CD14-positive monocyte (primary cell): Measurements from ENCODE around the gene TNFRSF11A. TPM values are rescaled to one million over a fixed set of nuclear protein-coding genes. Genes with fewer than 3 reads are reported as not detected.
A peak's percentile ranks its signal among the peaks of the same experiment; 100 is the strongest.

ENCODE experiments used
- DNase-seq, 3 donors: peaks; one replicate each; pipeline ENCODE4 v3.0.0-alpha.2; 2011 to 2022
- H2AFZ ChIP-seq: 2 replicates; pipeline ENCODE4 v1.6.0; 2012; ENCODE audit warnings: mild to moderate bottlenecking, low read depth, low read length, inconsistent platforms; ENCODE audit not compliant: insufficient read depth, poor library complexity, severe bottlenecking
- H3K27ac ChIP-seq, 2 donors: 1 replicate in 1 of 2; 2 replicates in 1 of 2; pipeline ENCODE4 v1.5.1; 2012 to 2013; ENCODE audit warnings: low read length in 2 of 2, control low read depth in 1 of 2, inconsistent platforms in 1 of 2, low read depth in 1 of 2, mild to moderate bottlenecking in 1 of 2
- H3K27me3 ChIP-seq, 2 donors: one replicate each; pipeline versions ENCODE4 v1.6.0 to v1.6.1; 2011 to 2013; ENCODE audit warnings: low read length in 2 of 2; ENCODE audit not compliant: control insufficient read depth in 2 of 2, insufficient read depth in 2 of 2
- H3K36me3 ChIP-seq, 2 donors: replicated peaks in 1 of 2; 1 replicate in 1 of 2; 2 replicates in 1 of 2; pipeline versions ENCODE4 v1.5.1 to v1.6.1; 2012 to 2013; ENCODE audit warnings: low read length in 2 of 2, control low read depth in 1 of 2, inconsistent platforms in 1 of 2, mild to moderate bottlenecking in 1 of 2; ENCODE audit not compliant: insufficient read depth in 2 of 2, control insufficient read depth in 1 of 2
- H3K4me1 ChIP-seq, 2 donors: 1 replicate in 1 of 2; 2 replicates in 1 of 2; pipeline versions ENCODE4 v1.5.1 to v1.6.1; 2012 to 2013; ENCODE audit warnings: low read length in 2 of 2, control low read depth in 1 of 2, inconsistent platforms in 1 of 2, mild to moderate bottlenecking in 1 of 2, moderate library complexity in 1 of 2; ENCODE audit not compliant: insufficient read depth in 2 of 2, control insufficient read depth in 1 of 2
- H3K4me2 ChIP-seq: replicated peaks from 2 replicates; pipeline ENCODE3; 2012; ENCODE audit warnings: low read length, moderate library complexity, mild to moderate bottlenecking; ENCODE audit not compliant: poor library complexity, severe bottlenecking; ENCODE audit errors: extremely low read depth
- H3K4me3 ChIP-seq, 3 experiments: fragments of 200-600 bp in 1 of 3; sonication (generic) in 1 of 3; replicated peaks in 1 of 3; 1 replicate in 2 of 3; 2 replicates in 1 of 3; pipeline ENCODE4 v1.5.1; 2011 to 2013; ENCODE audit warnings: low read length in 3 of 3, mild to moderate bottlenecking in 3 of 3, control low read depth in 2 of 3, low read depth in 2 of 3, inconsistent platforms in 1 of 3, moderate library complexity in 1 of 3
- H3K79me2 ChIP-seq: 2 replicates; pipeline ENCODE4 v1.6.0; 2012; ENCODE audit warnings: mild to moderate bottlenecking, control low read depth, inconsistent platforms, low read length, moderate library complexity; ENCODE audit not compliant: insufficient read depth
- H3K9ac ChIP-seq: 2 replicates; pipeline ENCODE4 v1.6.0; 2017; ENCODE audit warnings: low read length, mild to moderate bottlenecking; ENCODE audit not compliant: insufficient read depth, poor library complexity, severe bottlenecking
- H3K9me3 ChIP-seq, 2 donors: replicated peaks in 1 of 2; 1 replicate in 1 of 2; 2 replicates in 1 of 2; pipeline versions ENCODE4 v1.5.1 to v1.6.1; 2012 to 2013; ENCODE audit warnings: low read length in 2 of 2, control low read depth in 1 of 2; ENCODE audit not compliant: control insufficient read depth in 1 of 2, insufficient read depth in 1 of 2
- H4K20me1 ChIP-seq: 2 replicates; pipeline ENCODE4 v1.6.0; 2012; ENCODE audit warnings: mild to moderate bottlenecking, low read length, control low read depth, moderate library complexity; ENCODE audit not compliant: insufficient read depth
- H3K27ac Mint-ChIP-seq, 7 donors: one replicate each; pipeline ENCODE4 v1.8.0; 2020; ENCODE audit warnings: mild to moderate bottlenecking in 7 of 7, mixed read lengths in 7 of 7, moderate library complexity in 6 of 7, inconsistent platforms in 2 of 7
- H3K27me3 Mint-ChIP-seq, 3 donors: one replicate each; pipeline ENCODE4 v1.8.0; 2021 to 2022; ENCODE audit warnings: low read depth in 3 of 3, mild to moderate bottlenecking in 3 of 3, mixed read lengths in 3 of 3, moderate library complexity in 3 of 3, inconsistent platforms in 1 of 3
- H3K36me3 Mint-ChIP-seq, 2 donors: one replicate each; pipeline ENCODE4 v1.8.0; 2020; ENCODE audit warnings: mixed read lengths in 2 of 2, inconsistent platforms in 1 of 2, mild to moderate bottlenecking in 1 of 2
- H3K4me1 Mint-ChIP-seq: one replicate; pipeline ENCODE4 v1.8.0; 2020; ENCODE audit warnings: mild to moderate bottlenecking, mixed read lengths
- H3K4me3 Mint-ChIP-seq, 2 donors: one replicate each; pipeline ENCODE4 v1.8.0; 2020; ENCODE audit warnings: mild to moderate bottlenecking in 2 of 2, mixed read lengths in 2 of 2, moderate library complexity in 1 of 2
- H3K9me3 Mint-ChIP-seq, 7 donors: one replicate each; pipeline ENCODE4 v1.8.0; 2020 to 2022; ENCODE audit warnings: mixed read lengths in 7 of 7, mild to moderate bottlenecking in 6 of 7, moderate library complexity in 6 of 7, inconsistent platforms in 2 of 7
- CTCF ChIP-seq: fragments of 200-600 bp; IDR thresholded peaks from one replicate; pipeline ENCODE4 v1.8.0; 2022; ENCODE audit warnings: antibody characterized with exemption, mild to moderate bottlenecking
- WGBS: methylation state at CpG from one replicate; pipeline ENCODE4 v1.1.5; 2013; ENCODE audit warnings: missing lambda C conversion rate; ENCODE audit not compliant: insufficient coverage; 5-methylcytosine and 5-hydroxymethylcytosine counted together
- intact Hi-C, 2 donors: fragments of 100-400 bp; cut with micrococcal nuclease; formaldehyde crosslinking; loops; one replicate each; pipeline versions ENCODE4 v1.15.0 to v1.15.1; 2023
- polyA plus RNA-seq, 3 donors: library from polyadenylated mRNA; depleted of rRNA in 1 of 3; unstranded in 2 of 3; stranded (reverse) in 1 of 3; fragments of 300-500 nt in 2 of 3; fragments of >200 nt in 1 of 3; fragmentation: Illumina TruSeq in 2 of 3; gene quantifications; 1 replicate in 2 of 3; 2 replicates in 1 of 3; pipeline ENCODE4 v1.2.3, GENCODE V29; 2012 to 2021

The TNFRSF11A gene
- polyA plus RNA-seq, 3 donors, result 0.05 to 0.67 (median 0.24) TPM

GRCh38 chr18:62354151-62354550, 29.0 kb downstream of the TNFRSF11A start:
- Histone ChIP-seq H3K4me3 (no peak overlapping the region), H3K27me3 (no peaks in the 10 kb centered on the region), H3K9me3 (no peaks in the 10 kb centered on the region), H3K4me2 (no peak overlapping the region), H3K36me3 (no peaks in the 10 kb centered on the region), H4K20me1 (no peaks in the 10 kb centered on the region), H3K79me2 (no peaks in the 10 kb centered on the region), H2AFZ (no peak overlapping the region), H3K27ac (no peak overlapping the region), H3K9ac (no peak overlapping the region), H3K4me1 (no peaks in the 10 kb centered on the region)
- TF ChIP-seq CTCF, result no peak
- intact Hi-C loops, result no loop called here
- no peak overlapping the region for H3K4me3 Mint-ChIP-seq
- DNase-seq, result peak in 2 of 3 donors; percentile 22 to 56
- H3K36me3 Mint-ChIP-seq, result peaks cover 0 to 2% of the 10 kb centered on the region in 2 donors
- H3K27ac Mint-ChIP-seq, result no peak overlapping the region
- H3K9me3 Mint-ChIP-seq, result peaks cover 0 to 3% (median 0%) of the 10 kb centered on the region in 7 donors
- WGBS, result 79% methylated on average over 28 of the region's 29 CpGs
- peaks cover 6% of the 10 kb centered on the region for H3K4me1 Mint-ChIP-seq
- H3K27me3 Mint-ChIP-seq, result peaks cover 0 to 5% (median 5%) of the 10 kb centered on the region in 3 donors

- H3K4me3 Mint-ChIP-seq, result no peak overlapping the region
- no peak for DNase-seq
- H3K79me2 ChIP-seq, result no peaks in the 10 kb centered on the region
- no peaks in the 10 kb centered on the region for H3K4me1 ChIP-seq
- peaks cover 0 to 3% (median 0%) of the 10 kb centered on the region in 7 donors for H3K9me3 Mint-ChIP-seq
- intact Hi-C loops, result no loop called here
- 100% methylated on average over 1 of the region's 5 CpGs for WGBS
- H2AFZ ChIP-seq, result no peak overlapping the region
- no peak overlapping the region for H3K4me2 ChIP-seq
- H3K4me1 Mint-ChIP-seq, result peaks cover 13% of the 10 kb centered on the region
- H3K9ac ChIP-seq, result no peak overlapping the region
- H3K9me3 ChIP-seq, result no peaks in the 10 kb centered on the region
- H3K27me3 ChIP-seq, result no peaks in the 10 kb centered on the region
- peaks cover 3 to 8% (median 6%) of the 10 kb centered on the region in 3 donors for H3K27me3 Mint-ChIP-seq
- no peaks in the 10 kb centered on the region for H3K36me3 ChIP-seq
- H3K4me3 ChIP-seq, result no peak overlapping the region
- H4K20me1 ChIP-seq, result no peaks in the 10 kb centered on the region
- no peak overlapping the region for H3K27ac Mint-ChIP-seq
- no peak for TF ChIP-seq CTCF
- peaks cover 0 to 2% of the 10 kb centered on the region in 2 donors for H3K36me3 Mint-ChIP-seq
- no peak overlapping the region for H3K27ac ChIP-seq
These were observed 32.1 kb downstream of the TNFRSF11A start for GRCh38 chr18:62357079-62357719.
